HG03558 (cell line): Measurements from ENCODE around the gene PRR5L.

Experiments
- ATAC-seq: cut with Tn5 transposase; IDR thresholded peaks from one replicate; pipeline ENCODE4 v1.9.1; 2021; ENCODE audit warnings: moderate number of reproducible peaks; ENCODE audit not compliant: unreplicated experiment; ENCODE audit errors: extremely low read depth

Gene PRR5L

DNA sequence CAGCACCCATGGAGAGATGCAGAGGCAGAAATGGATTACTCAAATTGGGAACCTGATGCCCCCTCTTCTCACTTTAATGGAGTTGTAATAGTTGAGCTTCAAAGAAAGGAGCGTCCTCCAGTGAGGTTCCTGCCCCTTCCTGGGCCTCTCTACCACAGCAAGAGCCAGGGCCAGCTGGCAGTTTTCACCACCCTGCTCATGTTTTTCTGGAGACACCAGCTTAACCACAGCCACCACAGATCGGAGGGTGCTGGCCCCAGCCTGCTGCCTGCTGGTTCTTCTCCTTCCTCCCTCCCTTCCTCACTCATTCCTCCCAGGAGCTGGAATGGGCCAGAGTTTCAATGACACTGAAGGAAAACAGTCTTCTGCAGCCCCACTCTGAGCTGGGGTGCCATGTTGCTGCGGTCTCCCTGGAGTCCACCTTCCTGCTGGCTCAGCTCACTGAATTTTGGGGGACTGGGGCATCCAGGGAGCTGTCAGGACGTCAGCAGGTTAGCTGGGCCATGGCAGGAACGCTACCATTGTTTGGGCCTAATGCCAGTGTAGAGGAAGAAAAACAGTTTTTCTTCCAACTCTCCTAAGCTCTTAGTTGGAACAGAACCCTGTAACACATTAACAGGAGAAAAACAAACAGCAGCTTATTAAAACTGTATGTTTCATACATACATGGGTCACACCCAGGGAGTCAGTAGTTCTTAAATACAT is 156.3 kb downstream of the PRR5L start:
- no peak for ATAC-seq

- no peak for ATAC-seq
Measured at GRCh38 chr11:36452961-36453360, 156.9 kb downstream of the PRR5L start.

GRCh38 chr11:36453678-36454077 is 157.6 kb downstream of the PRR5L start:
- ATAC-seq: no peak

- no peak for ATAC-seq
Measured at GRCh38 chr11:36454551-36454940, 158.5 kb downstream of the PRR5L start.

GRCh38 chr11:36454941-36455631 is 159.0 kb downstream of the PRR5L start:
- no peak for ATAC-seq

GRCh38 chr11:36455658-36456111 is 159.6 kb downstream of the PRR5L start:
- ATAC-seq: no peak

DNA sequence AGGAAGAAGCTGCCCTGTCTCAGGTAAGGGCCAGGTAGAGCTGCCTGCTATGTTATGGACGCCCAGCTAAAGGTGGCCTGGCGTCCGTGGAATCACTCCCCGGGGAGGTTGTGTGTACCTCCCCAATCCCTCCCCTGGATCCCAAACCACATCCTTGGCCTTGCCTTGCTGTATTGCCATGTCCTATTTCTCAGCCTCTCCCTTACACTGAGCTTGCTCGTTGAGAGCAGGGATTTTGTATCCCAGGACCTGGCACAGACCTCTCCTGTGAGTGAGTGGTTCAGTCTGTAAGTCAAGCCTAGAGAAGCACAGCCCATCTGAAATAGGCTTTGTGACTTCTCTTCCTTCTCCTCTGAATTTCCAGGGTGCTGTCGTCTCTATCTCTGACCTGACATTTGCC is 160.1 kb downstream of the PRR5L start:
- no peak for ATAC-seq

GRCh38 chr11:36458129-36458915 is 162.2 kb downstream of the PRR5L start:
- no peak for ATAC-seq

- no peak for ATAC-seq
Measured at GRCh38 chr11:36459046-36459445, 163.0 kb downstream of the PRR5L start.

- ATAC-seq: no peak
Measured at GRCh38 chr11:36460220-36460619, 164.1 kb downstream of the PRR5L start.

DNA sequence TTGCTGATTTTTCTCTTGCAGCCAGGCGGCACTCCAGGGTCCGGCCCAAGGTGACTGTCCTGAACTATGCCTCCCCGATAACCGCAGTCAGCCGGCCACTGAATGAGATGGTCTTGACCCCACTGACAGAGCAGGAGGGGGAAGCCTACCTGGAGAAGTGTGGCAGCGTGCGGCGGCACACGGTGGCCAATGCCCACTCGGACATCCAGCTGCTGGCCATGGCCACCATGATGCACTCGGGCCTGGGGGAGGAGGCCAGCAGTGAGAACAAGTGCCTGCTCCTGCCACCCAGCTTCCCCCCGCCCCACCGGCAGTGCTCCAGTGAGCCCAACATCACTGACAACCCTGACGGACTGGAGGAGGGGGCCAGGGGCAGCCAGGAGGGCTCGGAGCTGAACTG is 166.2 kb downstream of the PRR5L start:
- ATAC-seq: no peak

DNA sequence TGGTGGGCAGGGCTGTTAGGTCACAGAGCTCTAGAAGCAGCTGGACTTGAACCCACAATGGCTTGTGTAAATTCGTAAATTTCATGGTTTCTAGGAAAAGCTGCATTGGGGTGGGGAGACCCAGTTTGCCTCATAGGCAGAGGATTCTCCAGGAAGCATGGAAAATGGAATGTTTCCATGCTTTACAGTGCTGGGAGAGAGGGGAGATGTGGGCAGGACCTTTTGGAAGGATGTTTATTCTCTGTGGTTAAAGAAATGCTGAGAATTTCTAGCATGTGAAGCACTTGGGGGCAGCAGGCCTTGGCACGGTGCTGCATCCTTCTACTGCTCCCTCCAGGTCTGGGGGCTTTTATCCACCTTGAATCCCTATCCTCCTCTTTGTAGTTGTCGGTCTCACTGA is 167.7 kb downstream of the PRR5L start:
- ATAC-seq: no peak

GRCh38 chr11:36464720-36465119 is 168.6 kb downstream of the PRR5L start:
- ATAC-seq: no peak

DNA sequence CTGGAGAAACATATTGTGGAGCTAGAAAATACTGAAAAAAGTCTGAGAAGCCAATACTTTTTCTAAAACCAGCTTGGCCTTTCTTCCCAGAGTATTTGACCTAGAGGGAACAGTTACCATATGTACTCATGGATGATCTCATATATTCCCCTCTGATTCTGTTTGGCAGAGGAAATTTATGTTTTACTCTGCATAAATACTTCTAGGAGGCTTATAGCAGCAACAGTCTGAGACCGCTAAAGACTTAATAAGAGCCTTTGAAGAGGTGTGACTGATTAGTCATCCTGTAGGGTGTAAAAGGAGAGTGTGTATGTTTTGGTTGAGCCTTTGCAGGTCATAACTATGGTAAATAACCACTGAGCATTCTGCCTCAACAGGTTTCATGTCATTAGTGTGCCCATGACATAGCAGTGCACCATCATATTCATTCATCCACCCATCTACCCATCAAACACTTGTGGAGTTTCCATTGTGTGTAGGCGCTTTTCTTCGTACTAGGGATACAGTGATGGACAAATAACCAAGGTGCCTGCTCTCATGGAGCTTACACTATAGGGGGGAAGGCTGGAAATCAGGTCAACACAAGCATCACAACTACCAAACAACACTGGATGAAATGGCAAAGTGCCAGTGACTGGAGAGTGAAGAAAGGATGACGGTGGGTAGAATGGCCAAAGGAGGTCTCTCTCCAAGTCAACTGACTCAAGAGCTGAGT is 169.5 kb downstream of the PRR5L start:
- no peak for ATAC-seq

- no peak for ATAC-seq
Measured at GRCh38 chr11:36467012-36467411, 170.9 kb downstream of the PRR5L start.

DNA sequence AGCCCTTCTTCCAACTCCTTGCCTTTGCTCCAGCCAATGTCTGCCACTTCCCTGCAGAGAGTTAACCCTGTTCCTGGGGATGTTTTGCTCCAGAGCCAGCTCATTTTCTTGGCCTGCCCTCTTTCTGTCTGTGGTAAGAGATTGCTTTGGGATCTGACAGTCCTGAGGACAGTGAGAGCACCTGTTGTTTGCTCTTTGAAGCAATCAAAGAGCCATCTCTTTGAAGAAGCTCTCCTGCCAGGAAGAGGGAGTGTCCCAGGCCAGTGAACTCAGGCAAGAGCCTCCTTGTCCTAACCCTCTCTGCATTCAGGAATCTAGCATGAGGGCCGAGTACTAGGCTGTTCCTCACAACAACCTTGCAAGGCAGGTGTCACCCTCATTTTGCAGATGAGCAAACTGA is 171.8 kb downstream of the PRR5L start:
- no peak for ATAC-seq

- ATAC-seq: no peak
Measured at GRCh38 chr11:36469063-36469462, 173.0 kb downstream of the PRR5L start.

DNA sequence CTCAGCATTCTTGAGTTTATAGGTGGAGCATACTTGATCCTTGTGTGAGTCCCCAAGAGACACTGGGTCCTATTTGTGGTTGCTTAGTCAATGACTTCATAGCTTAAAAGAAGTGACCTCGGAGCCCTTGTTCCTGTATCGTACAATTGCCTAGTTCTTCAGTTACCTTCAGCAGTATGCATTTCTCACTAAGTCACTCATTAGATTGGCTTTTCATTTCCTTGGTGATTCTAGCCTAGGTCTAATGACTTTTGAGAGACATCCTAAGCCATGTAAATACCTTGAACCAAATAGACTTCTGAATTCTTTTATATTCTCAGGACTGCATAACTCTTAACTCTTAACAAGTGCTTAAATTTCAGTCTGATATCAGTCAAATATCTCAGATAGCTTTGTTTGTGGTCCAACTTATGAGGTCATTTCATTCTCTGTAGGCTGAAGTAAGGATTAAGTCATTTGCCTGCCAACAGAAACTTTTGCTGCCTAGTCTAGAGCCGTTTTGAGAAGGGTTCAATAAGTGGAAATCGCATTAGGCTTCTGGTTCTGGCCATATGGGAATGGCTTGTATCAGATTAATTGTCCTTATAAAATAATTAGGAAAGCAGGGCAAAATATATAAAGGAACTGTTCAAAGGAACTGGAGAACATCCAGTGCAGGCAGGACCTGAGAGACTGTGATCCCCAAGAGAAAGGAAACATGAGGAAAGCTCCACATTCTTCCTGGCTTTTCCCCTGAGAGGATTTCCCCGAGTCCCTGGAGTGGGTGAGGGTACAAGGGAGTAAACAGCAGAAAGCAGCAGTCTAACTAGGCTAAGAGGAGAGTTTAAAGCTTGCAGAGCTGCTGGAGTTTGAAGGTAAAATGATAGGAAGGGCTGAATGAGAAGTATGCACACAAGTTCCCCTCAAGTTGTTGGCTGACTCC is 174.1 kb downstream of the PRR5L start:
- ATAC-seq: no peak

- ATAC-seq: no peak
Measured at GRCh38 chr11:36471577-36471976, 175.5 kb downstream of the PRR5L start.

GRCh38 chr11:36475192-36475591 is 179.1 kb downstream of the PRR5L start:
- no peak for ATAC-seq
